COLO829 (cell line): ENCODE measurements around the gene GRAP2.
A peak's percentile ranks its signal among the peaks of the same experiment; 100 is the strongest.
"Not testable (repeated sequence)": the region's sequence is repeated elsewhere in the genome, so short reads cannot be mapped to it uniquely, and the experiment has no call there.

Experiments used
- DNase-seq: peaks from one replicate; pipeline ENCODE4 v3.0.0; 2012; ENCODE audit warnings: low spot score

The GRAP2 gene

DNA sequence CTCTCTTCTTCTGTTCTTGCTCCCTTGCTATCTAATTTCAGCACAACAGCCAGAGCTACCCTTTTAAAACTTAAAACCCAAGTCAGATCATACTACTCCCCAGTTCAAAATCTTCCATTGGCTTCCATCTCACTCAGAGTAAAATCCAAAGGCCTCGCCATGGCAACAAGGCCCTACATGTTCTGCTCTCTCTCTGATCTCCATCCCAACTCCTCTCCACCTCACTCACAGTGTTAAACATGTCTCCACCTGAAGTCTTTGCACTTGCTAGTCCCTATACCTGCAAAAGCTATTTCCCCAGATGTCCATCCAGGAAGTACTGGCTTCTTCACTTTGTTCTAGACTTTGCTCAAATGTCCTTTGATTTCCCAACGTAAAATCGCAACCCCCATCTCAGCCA, 3.0 kb upstream of the GRAP2 start:
- no peak for DNase-seq

DNA sequence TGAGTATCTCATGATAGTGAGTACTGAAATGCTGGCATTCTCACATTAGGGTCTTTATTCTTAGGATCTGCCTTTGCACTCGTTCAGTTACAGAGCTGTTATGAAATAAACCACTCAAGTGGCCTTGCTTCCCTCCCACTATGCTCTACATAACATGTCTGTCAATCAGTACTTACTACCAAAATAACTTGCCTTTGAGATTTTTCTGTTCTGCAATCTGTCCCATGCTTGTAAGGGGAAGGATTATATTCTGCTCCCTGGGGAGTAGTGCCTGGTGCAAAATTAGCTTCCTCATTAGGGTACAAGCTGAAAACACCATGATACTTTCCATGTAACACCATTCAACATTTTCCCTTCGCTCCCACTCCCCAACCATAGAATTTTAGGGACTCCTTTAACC, 1.9 kb upstream of the GRAP2 start:
- no peak for DNase-seq

DNA sequence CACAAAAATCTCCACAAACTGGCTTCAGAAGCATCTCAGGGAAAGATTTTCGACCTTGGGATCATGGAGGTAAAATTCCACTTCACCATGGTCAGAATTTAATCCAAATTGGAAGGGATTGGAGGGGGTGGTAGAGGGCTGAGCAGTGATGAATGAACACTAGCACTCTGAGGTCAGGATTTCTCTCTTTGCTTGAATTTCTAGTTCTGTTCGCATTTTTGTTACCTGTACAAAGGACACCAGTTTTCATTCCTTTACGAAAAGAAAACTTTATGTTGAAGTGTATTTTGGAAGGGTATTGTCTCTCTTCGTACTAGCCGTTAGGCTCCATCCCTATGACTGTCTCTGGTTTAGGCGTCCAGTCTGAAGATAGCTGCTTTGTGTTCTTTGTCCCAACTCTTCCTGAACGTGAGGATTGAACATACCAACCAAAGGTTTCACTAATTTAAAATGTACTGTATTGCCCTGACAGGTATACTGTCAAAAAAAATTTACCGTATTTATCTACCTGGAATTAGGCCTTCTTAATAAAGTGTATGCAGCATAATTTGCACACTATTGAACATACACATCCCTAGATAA, 772 bp downstream of the GRAP2 start:
- no peak for DNase-seq

DNA sequence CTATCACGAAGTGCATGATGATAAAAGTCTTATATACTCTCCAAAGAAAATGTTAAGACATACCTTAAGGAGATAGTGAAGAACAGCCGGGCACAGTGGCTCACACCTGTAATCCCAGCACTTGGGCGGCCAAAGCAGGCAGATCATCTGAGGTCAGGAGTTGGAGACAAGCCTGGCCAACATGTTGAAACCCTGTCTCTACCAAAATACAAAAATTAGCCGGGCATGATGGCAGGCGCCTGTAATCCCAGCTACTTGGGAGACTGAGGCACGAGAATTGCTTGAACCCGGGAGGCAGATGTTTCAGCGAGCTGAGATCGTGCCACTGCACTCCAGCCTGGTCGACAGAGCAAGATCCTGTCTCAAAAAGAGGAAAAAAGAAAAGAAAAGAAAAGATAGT, 3.1 kb downstream of the GRAP2 start:
- not testable (repeated sequence) for DNase-seq

DNA sequence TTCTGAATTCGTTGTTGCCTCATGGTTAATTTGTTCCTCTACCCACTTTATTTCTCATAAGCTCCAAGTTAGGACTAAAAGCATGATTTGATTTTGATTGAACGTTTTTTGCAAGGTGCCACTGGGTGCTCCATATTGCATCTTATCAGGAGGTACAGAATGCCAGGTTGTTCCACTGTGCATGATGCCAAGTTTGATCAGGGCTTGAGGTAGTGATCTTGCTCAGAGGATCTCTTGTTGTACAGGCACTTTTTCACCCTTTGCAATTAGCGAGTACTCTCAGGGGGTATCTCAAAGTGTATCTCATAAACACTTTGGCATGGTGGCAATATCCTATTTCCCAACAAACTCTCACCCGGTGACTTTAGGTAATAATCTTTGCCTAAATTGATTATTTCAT, 4.0 kb downstream of the GRAP2 start:
- no peak for DNase-seq

DNA sequence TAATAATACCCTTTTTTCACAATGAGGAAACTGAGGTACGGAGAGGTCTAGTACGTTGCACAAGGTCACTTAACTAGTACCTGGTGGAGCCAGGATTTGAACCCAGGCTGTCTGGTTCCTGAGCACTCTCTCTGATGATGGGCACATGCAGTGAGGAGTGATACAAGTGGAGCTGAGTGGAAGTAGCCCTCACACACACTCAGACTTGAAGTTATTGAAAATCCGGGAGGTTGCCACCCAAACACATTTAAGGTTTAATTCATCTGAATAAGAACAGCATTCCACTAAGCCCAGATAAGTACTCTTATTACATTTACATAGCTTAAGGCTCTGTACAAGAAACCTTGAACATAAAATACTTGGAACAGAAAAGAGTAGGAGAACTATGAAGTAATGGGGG, 4.8 kb downstream of the GRAP2 start:
- DNase-seq, result no peak

DNA sequence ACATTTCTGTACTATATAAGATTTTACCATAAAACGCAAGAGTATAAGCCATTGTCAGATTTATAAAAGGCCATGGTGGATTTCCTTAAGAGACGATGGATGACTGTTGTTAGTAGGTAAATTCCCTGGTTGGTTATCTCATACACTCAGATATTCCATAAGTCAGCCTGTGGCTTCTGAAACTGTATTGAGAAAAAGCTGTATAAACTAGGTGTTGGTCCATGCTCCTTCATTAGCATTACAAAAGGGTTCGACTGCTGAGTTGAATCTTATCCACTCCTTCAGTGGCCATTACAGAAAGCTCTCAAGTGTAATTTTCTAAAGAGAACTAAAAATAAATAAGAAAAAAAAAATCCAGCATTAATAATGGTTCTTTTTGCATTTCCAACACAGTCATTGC, 5.3 kb downstream of the GRAP2 start:
- no peak for DNase-seq

DNA sequence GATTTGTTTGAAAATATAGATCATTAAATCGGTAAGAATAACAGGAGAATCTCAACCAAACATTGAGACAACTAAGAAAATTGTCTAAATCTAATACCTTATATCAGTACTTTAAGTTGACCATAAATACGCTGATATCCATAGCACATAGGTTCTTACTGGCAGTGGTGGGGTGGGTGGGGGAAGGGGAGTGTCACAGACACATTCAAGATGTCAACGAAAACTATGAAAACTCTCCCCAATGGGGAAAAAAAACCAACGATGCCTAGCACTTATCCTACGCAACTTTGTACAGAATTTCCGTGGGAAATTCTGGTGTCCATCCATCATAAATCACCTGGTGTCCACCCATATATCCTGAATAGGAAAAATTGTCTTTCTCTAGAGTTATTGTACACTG, 6.2 kb downstream of the GRAP2 start:
- DNase-seq, result no peak

DNA sequence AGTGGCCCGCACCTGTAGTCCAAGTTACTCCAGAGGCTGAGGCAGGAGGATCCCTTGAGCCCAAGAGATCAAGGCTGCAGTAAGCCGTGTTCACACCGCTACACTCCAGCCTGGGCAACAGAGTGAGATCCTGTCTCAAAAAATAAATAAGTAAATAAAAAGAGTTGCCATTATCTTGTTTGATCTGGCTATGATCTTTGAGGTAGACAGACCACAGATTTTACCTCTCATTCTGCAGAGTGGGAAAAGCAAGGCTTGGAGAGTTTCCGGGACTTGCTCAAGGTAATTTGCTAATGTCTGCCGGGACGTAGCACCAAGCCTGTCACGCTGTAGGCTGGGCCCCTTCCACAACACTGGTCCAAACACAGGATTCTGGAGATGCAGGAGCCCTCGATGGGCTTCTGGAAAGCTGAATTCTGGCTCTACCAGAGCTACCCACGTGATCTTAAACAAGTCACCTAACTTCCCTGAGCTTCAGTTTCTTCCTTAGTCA, 6.8 kb downstream of the GRAP2 start:
- DNase-seq, result no peak

DNA sequence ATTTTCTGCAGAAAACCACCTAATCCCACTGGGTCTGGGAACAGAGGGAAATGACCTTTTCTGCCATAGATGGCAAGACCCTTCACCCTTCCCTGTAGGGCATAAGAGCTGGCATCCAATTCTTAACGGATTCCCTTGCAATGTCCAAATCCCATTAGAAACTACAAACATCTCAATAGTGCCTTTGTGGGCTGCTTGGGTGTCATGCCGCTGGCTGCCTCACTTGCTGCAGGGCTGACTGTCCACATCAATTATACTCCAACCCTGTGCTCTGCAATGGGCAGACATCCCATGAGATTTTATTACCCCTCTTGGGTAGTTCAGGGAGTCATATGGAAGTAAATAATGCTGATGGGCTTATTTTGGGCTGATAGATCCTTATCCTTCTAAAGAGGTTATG, 7.3 kb downstream of the GRAP2 start:
- DNase-seq, result peak; percentile 71

DNA sequence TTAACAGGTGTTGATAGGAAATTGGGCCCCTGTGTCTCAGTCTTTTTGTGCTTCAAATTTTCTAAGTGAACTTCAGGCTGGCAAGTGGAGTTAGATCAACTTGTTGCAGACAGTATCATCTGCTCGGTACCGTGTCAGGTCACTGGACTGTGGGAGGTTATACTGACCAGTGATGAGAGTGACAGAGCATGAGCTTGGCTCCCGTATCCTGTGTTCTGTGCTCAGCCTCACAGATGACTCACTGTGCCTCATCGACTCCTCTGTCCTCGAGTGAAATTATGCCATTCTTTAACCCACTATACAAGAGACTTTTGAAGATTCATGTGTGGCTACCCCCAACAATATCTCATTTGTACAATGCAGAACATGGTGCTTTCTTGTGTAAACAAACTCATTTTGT, 7.9 kb downstream of the GRAP2 start:
- DNase-seq, result peak; percentile 86

DNA sequence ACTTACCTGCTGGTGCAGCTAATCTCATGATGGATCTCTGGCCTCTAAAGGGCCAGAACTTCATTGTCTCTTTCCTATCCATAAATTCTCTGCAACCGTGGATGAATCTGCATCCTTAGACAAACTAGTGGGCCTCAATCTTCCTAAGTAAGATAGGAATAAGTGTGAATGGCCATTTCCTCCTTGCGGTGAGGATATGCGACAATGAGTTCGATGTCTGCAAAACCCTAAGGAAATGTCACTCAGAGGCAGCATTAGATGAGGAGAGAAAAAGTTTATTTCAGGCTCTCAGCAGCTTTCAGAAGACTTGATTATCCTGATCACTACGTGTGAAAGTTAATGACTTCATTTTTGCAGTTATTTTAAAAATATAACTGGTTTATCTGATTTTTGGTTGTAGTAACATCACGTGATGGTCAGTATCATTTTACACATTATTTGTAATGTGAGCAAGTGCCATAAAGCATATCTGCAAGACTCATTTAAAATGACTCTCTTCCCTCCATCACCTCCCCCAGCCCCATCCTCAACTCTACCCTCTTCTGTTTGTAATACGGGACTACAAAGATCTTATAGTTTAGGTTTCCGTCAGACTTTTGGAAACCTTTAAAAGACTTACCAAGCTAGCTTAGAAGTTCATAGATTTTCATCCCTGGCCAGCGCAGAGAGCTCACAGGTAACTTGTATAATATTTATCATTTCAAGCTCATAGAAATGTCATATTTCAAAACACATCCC, 10.2 kb downstream of the GRAP2 start:
- no peak for DNase-seq

DNA sequence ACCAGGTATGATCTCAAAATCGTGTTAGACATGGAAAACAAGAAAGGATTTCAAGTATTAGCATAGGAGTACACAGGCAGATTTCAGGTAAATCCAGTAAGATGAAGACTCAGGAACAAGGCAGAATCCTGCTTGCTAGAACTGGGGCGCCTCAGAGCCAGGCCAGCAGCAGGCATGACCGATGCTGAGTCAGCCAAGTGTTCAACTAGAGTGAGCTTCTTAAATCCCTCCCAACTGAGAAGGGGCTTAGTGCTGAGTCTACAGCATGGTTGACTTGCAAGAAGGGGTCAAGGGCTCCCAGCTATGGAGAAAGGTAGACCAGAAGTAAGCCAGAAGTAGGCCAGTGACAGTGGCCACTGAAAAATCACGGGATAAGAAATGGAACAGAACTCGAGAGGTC, 12.4 kb downstream of the GRAP2 start:
- no peak for DNase-seq

DNA sequence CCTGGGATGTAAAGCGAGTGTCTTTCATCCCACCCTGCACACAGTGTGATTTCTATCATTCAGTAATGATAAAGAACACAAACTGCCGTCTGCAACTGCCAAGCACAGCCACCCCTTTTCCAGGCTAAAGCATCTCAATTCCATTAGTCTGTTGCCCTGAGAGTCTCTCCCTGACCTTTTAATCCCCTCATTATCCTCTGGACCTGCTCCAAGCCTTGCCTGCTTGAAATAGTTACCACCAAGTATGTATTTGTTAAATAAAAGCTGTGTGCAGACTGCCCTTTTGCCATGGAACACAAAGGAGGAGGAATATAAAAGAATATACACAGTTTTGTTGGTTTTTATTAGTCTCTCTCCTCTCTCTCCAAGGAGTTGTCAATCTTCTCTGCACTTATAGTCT, 13.0 kb downstream of the GRAP2 start:
- DNase-seq, result peak; percentile 23

DNA sequence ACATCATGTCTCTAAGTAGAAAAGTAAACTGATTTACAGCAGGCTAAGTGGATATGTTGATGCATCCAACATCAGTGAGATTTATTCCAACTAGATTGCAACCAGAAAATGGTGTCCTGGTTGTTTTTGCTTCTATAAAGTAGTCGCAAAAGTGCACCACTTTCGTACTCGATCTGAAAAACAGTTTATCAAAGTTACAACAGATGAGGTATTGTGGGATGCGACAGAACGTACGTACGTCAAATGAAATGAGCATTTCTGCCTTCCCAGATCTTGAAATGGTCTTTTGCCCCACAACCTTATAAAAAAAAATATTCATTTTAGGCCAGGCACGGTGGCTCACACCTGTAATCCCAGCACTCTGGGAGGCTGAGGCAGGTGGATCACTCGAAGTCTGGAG, 13.7 kb downstream of the GRAP2 start:
- DNase-seq, result no peak

DNA sequence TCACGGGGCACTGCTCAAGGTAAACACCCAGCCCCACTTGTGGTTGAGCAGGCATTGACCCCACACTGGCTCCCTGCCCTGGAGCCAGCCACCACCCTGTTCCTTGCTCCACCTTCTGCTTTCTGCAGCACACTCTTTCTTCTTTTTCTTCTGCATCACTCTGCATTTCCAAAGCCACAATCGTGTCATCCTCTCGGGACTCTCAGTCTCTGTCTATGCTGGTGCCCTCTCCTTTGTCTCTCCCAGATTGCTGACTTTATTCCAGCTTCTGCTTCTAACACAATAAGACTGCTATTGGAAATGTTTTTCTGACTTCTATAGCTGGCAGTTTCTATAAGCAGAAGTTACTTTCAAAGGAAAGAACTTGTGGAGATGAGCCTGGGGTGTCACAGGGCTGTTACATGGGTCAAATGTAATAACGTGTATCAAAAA, 14.4 kb downstream of the GRAP2 start:
- DNase-seq, result no peak

DNA sequence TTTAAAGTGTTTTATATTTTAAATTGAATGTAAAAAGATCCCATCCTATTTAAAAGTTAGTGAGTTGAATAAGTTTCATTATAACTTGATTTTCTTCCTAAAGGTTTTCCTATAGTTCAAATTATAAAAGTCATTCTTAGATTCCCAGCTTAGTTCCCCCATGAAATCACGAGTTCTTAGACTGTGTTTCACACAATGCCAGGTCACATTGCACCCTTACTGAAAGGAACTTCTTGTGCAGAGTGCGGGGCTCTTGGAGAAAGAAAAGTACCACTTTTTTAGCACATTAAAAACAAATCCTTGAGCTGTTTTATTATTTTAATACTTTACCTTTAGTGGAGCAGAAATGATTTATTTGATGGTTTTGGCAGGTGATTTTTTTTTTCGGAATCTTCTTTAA, 15.6 kb downstream of the GRAP2 start:
- DNase-seq, result no peak

DNA sequence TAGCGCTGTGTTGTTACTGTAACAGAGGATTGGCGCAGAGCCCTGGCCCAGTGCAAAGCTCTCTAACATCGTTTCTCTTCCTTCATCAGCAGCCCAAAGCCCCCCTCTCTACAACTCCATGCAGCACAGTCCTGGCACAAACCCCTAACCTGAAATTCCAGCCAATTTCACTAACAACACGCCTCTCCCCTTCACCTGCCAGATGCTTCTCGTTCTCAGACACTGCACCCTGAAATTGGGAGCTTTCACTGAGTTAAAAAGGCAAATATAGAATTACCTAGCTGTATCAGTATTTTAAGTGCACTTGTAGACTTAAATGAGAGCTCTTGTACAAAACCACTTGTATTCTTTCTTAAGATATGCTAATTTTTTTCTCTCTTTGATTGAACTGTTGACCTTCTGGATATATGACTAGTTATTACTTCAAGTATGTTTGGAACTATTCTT, 16.3 kb downstream of the GRAP2 start:
- DNase-seq, result no peak

DNA sequence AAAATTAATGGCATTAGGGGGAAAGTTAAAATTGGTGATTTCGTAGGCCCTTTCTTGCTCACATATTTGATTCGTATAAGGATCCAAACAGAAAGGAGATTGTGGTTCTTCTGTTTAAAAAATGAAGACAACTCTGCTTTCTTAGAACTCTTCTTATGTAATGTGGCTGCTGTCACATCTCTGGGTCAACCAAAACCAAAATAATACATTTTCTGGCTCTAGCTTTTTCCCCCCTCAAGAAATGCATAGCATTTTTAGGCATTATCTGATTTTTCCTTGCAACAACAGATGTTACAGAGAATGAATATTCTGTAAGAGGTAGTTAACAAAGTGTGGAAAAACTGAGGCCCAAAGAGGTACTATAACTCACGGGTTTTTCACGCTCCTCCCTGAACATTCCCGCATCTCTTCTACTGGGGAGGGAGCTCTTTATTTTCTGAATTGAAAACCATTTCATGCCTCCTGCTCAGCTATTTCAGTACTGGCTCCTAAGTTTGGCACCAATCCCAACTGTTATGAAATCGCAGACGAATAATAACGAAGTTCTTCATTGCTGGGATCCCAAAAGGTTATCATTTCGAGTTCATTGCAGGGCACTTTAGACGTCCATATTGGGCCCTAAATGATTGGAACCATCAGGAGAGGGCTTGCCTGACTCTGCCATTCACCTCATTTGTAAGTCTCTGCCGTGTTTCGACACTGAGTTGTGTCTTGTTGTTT, 17.1 kb downstream of the GRAP2 start:
- no peak for DNase-seq

DNA sequence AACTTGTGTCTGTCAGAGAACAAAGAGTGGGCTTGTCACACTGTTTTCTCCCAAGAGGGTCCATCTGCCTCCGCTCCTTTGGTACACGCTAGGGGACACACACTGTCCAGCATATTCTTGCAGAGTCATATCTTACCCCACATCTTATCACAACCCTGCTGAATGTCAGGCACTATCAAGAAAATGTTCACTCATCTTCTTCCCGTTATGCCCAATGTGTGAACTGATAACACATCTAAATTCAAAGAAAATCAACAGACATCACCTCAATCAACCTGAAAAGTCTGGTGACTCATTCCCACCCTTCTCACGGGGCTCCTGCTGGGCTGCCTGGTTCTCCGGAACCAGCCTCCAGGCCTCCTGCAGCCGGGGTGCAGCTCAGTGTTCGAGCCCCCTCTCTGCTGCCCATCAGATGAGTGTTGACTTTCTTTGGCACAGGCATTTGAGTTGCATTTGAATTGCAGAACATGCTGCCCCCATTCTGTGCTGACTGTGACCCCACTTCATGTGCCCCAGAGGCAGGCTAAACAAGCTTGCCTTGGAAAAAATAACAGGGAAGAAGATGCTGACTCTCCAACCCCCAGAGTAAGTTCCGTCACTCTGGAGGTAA, 19.4 kb downstream of the GRAP2 start:
- no peak for DNase-seq

DNA sequence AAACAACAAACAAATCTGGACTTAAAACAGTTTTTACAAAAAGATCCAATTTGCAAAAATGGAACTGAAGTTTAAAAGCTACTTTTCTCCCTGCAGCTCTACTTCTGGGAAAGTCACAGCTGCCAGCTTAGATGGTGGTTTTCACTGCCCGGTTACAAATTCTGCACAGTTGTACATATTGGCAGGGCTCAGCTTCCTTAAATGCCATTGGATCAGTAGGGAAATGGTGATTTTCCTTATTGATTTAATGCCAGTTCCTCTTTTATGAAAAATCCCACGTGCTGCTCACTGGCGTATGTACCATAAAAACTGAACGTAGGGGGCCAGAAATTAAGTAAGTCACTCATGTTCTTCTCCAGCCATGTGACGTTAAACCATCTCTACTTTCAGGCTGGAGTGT, 22.8 kb downstream of the GRAP2 start:
- DNase-seq, result no peak

DNA sequence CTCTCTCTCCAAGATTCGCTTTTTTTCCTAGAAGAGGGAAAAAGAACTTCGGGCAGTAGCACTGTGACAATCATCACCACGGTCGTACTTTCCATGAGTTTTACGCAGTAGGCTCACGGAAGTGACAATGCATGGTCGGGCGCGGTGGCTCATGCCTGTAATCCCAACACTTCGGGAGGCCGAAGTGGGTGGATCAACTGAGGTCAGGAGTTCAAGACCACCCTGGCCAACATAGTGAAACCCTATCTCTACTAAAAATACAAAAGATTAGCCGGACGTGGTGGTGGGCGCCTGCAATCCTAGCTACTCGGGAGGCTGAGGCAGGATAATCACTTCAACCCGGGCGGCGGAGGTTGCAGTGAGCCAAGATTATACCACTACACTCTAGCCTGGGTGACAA, 23.4 kb downstream of the GRAP2 start:
- DNase-seq, result no peak

DNA sequence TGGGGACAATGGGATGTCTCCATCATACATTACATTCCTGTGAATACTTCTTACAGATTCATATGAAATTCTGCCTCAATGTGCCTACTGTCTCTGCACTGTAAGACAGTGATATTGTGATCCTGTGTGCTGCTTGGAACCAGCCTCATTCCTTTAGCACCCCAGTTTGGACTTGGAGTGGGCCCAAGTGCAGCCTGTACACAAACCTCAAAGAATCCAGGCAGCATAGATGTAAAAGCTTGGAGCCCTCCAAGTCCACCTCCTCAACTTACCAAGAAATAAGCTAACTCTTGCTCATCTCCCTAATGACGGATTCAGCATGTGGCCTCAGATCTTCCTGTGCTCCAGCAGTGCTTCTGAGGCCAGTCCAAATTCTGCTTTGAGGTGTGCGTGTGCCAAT, 24.4 kb downstream of the GRAP2 start:
- DNase-seq, result no peak
